ENCODE results near the gene ITGAD.

ITGAD gene

GRCh38 chr16:31458844-31459686 lies 65.9 kb downstream of the ITGAD start, which contains the start of gene ARMC5:
TSS of gene ARMC5 (plus strand) at chr16:31459501. CDS start at chr16:31459525, 24 bp downstream.
- peak; percentile 84 to 96 (median 91) for DNase-seq (ENCODE audit: low read depth in 4 of 4, low spot score in 1 of 4)

- DNase-seq (ENCODE audit: low read depth in 4 of 4, low spot score in 1 of 4): peak; percentile 99 to 100 (median 100)
Measured at GRCh38 chr16:31459687-31460581, 66.8 kb downstream of the ITGAD start.

- DNase-seq (ENCODE audit: low read depth in 4 of 4, low spot score in 1 of 4): no peak
Measured at GRCh38 chr16:31460582-31461002, 67.5 kb downstream of the ITGAD start.

GRCh38 chr16:31461201-31461920 lies 68.2 kb downstream of the ITGAD start:
- DNase-seq (ENCODE audit: low read depth in 4 of 4, low spot score in 1 of 4): no peak

GRCh38 chr16:31461921-31462804 lies 69.0 kb downstream of the ITGAD start:
- DNase-seq (ENCODE audit: low read depth in 4 of 4, low spot score in 1 of 4): no peak

- no peak for DNase-seq (ENCODE audit: low read depth in 4 of 4, low spot score in 1 of 4)
Measured at GRCh38 chr16:31464348-31464769, 71.2 kb downstream of the ITGAD start.

- no peak for DNase-seq (ENCODE audit: low read depth in 4 of 4, low spot score in 1 of 4)
Measured at GRCh38 chr16:31464781-31465260, 71.7 kb downstream of the ITGAD start.

- DNase-seq (ENCODE audit: low read depth in 4 of 4, low spot score in 1 of 4): no peak
Measured at GRCh38 chr16:31465788-31466370, 72.7 kb downstream of the ITGAD start.

GRCh38 chr16:31466381-31466841 lies 73.3 kb downstream of the ITGAD start:
- DNase-seq (ENCODE audit: low read depth in 4 of 4, low spot score in 1 of 4): no peak

- no peak for DNase-seq (ENCODE audit: low read depth in 4 of 4, low spot score in 1 of 4)
Measured at GRCh38 chr16:31467151-31467773, 74.1 kb downstream of the ITGAD start.

GRCh38 chr16:31467858-31468257 lies 74.7 kb downstream of the ITGAD start:
- DNase-seq (ENCODE audit: low read depth in 4 of 4, low spot score in 1 of 4): no peak

- no peak for DNase-seq (ENCODE audit: low read depth in 4 of 4, low spot score in 1 of 4)
Measured at GRCh38 chr16:31470615-31471014, 77.5 kb downstream of the ITGAD start.

- no peak for DNase-seq (ENCODE audit: low read depth in 4 of 4, low spot score in 1 of 4)
Measured at GRCh38 chr16:31471241-31471874, 78.2 kb downstream of the ITGAD start.

- DNase-seq (ENCODE audit: low read depth in 4 of 4, low spot score in 1 of 4): no peak
Measured at GRCh38 chr16:31471875-31472708, 79.0 kb downstream of the ITGAD start, which contains the start of gene TGFB1I1. TSS of gene TGFB1I1 (plus strand) at chr16:31472152. CDS start at chr16:31472189, 37 bp downstream.

GRCh38 chr16:31472709-31473203 lies 79.6 kb downstream of the ITGAD start:
- peak in 1 of 4 experiments; percentile 12 for DNase-seq (ENCODE audit: low read depth in 4 of 4, low spot score in 1 of 4)

GRCh38 chr16:31473264-31473984 lies 80.3 kb downstream of the ITGAD start:
- no peak for DNase-seq (ENCODE audit: low read depth in 4 of 4, low spot score in 1 of 4)

Measured in stimulated activated CD4-positive, alpha-beta T cell treated with anti-CD3 and anti-CD28 coated beads, Interleukin-1b, Interleukin-23, amount 100 ng/mL, for 24 hours (primary cell).